DOHH2 (cell line): ENCODE results near the gene KCNIP3.

Experiments
- EZH2phosphoT487 ChIP-seq: fragments of 200-600 bp; sonication (generic); IDR thresholded peaks from 2 replicates; pipeline ENCODE4 v1.6.1; 2017; ENCODE audit warnings: borderline replicate concordance, mild to moderate bottlenecking, antibody characterized with exemption, low read length, moderate library complexity, mixed read lengths
- TF ChIP-seq, protein P1 (sequence below): fragments of 200-600 bp; sonication (generic); IDR thresholded peaks from one replicate; pipeline ENCODE4 v1.5.1; 2014; ENCODE audit warnings: antibody characterized with exemption, mild to moderate bottlenecking, low read depth, low read length; ENCODE audit not compliant: poor library complexity, severe bottlenecking

- no peak for TF ChIP-seq EZH2phosphoT487
- TF ChIP-seq, protein P1, sequence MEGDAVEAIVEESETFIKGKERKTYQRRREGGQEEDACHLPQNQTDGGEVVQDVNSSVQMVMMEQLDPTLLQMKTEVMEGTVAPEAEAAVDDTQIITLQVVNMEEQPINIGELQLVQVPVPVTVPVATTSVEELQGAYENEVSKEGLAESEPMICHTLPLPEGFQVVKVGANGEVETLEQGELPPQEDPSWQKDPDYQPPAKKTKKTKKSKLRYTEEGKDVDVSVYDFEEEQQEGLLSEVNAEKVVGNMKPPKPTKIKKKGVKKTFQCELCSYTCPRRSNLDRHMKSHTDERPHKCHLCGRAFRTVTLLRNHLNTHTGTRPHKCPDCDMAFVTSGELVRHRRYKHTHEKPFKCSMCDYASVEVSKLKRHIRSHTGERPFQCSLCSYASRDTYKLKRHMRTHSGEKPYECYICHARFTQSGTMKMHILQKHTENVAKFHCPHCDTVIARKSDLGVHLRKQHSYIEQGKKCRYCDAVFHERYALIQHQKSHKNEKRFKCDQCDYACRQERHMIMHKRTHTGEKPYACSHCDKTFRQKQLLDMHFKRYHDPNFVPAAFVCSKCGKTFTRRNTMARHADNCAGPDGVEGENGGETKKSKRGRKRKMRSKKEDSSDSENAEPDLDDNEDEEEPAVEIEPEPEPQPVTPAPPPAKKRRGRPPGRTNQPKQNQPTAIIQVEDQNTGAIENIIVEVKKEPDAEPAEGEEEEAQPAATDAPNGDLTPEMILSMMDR = no peak
Measured at GRCh38 chr2:95331606-95332005, 34.5 kb downstream of the KCNIP3 start.
